SU-DHL-6 (cell line): ENCODE results near the gene FAM107B.
A peak's percentile ranks its signal among the peaks of the same experiment; 100 is the strongest.

Experiments used
- H2AFZ ChIP-seq: fragments of 200-600 bp; sonication (generic); 2 replicates; pipeline ENCODE4 v1.6.1; 2014; ENCODE audit warnings: low read depth, mild to moderate bottlenecking, moderate library complexity, mixed read lengths, antibody characterized with exemption, low read length; ENCODE audit not compliant: severe bottlenecking
- H3F3A ChIP-seq: fragments of 200-600 bp; shearing (Covaris generic); 2 replicates; pipeline ENCODE4 v1.6.0; 2016; ENCODE audit warnings: antibody characterized with exemption, mild to moderate bottlenecking; ENCODE audit not compliant: insufficient read depth
- H3K27ac ChIP-seq: fragments of 200-600 bp; sonication (generic); 2 replicates; pipeline ENCODE4 v1.5.1; 2016; ENCODE audit warnings: low read depth, mild to moderate bottlenecking, low read length, moderate library complexity, mixed read lengths
- H3K27me3 ChIP-seq: fragments of 200-600 bp; sonication (generic), shearing (Covaris generic); 2 replicates; pipeline ENCODE4 v1.6.0; 2014; ENCODE audit warnings: mild to moderate bottlenecking, low read length
- H3K36me3 ChIP-seq: fragments of 200-600 bp; sonication (generic); 2 replicates; pipeline ENCODE4 v1.6.1; 2014; ENCODE audit warnings: mild to moderate bottlenecking, low read length, mixed read lengths
- H3K4me2 ChIP-seq: fragments of 300-600, 200-600 bp; shearing (Covaris generic), sonication (generic); 2 replicates; pipeline ENCODE4 v1.6.0; 2014; ENCODE audit warnings: low read length, low read depth, mild to moderate bottlenecking; ENCODE audit not compliant: poor library complexity, severe bottlenecking
- H3K4me3 ChIP-seq: fragments of 200-600 bp; sonication (generic); 2 replicates; pipeline ENCODE4 v1.5.1; 2014; ENCODE audit warnings: antibody characterized with exemption, low read length, mild to moderate bottlenecking, mixed read lengths; ENCODE audit not compliant: insufficient read depth, poor library complexity, severe bottlenecking
- H3K79me2 ChIP-seq: fragments of 200-600 bp; sonication (generic); 2 replicates; pipeline ENCODE4 v1.6.1; 2014; ENCODE audit warnings: mild to moderate bottlenecking, low read length, moderate library complexity; ENCODE audit not compliant: insufficient read depth
- H3K9ac ChIP-seq: fragments of 200-600 bp; sonication (generic); 2 replicates; pipeline ENCODE4 v1.7.0; 2014; ENCODE audit warnings: mild to moderate bottlenecking, low read length
- H3K9me2 ChIP-seq: fragments of 200-600 bp; sonication (generic); replicated peaks from 2 replicates; pipeline ENCODE4 v1.6.1; 2014; ENCODE audit warnings: low read length; ENCODE audit not compliant: insufficient read depth
- H3K9me3 ChIP-seq: fragments of 200-600 bp; sonication (generic); 2 replicates; pipeline ENCODE4 v1.6.1; 2014; ENCODE audit warnings: low read length, mixed read lengths; ENCODE audit not compliant: insufficient read depth
- H4K20me1 ChIP-seq: fragments of 200-600 bp; sonication (generic); 2 replicates; pipeline ENCODE4 v1.6.1; 2014; ENCODE audit warnings: low read depth, mild to moderate bottlenecking, antibody characterized with exemption, low read length, moderate library complexity, mixed read lengths
- EZH2phosphoT487 ChIP-seq: fragments of 200-600 bp; sonication (generic), shearing (Covaris generic); conservative IDR thresholded peaks from 2 replicates; pipeline ENCODE4 v1.6.1; 2018; ENCODE audit warnings: mild to moderate bottlenecking, antibody characterized with exemption, low read length, moderate library complexity, mixed read lengths
- TF ChIP-seq, protein P1 (sequence below): fragments of 200-600 bp; sonication (generic); IDR thresholded peaks from one replicate; pipeline ENCODE4 v1.5.1; 2017; ENCODE audit warnings: antibody characterized with exemption, mild to moderate bottlenecking, low read length, moderate library complexity; ENCODE audit not compliant: insufficient read depth, poor library complexity, severe bottlenecking

Gene FAM107B

DNA sequence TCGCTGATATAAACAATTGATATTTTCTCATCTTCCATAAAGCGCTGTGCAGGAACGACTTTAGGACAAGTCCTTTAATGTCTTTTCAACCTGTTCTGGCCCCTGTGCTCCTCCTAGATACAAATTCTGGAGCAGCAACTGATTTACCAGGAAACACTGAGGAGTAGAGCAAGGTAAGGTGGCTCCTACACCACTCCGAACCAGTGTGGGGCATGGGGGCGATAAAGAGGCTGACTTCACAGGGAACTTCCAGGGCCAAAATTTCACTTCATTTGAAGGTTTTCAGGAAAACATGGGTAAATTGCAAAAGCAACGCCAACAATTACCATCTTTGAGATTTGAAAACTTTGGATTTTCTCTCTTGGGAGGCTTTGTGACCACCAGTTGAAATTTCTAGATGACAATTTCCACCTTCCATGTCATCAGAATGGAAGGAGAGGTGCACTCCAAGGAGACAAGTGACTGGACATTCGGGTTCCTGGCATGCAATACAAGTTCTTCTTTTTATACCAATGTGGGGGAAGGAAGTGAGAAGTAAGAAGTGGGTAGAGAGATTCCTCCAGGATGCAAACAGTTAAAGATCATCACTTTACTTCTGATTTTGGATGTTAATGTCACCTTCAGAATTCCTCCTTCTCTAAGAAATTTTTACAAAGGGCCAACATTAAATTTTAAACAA, 118.5 kb downstream of the FAM107B start:
- Histone ChIP-seq H3K36me3 (no peaks in the 10 kb centered on the region), H3K4me3 (peak overlapping the region; percentile 3), H3F3A (peaks cover 57% of the 10 kb centered on the region), H3K9me2 (no peaks in the 10 kb centered on the region), H3K4me2 (peak overlapping the region; percentile 73), H3K27me3 (no peaks in the 10 kb centered on the region), H4K20me1 (no peaks in the 10 kb centered on the region), H3K9me3 (no peaks in the 10 kb centered on the region), H3K27ac (peak overlapping the region; percentile 98), H3K9ac (peak overlapping the region; percentile 48), H2AFZ (no peak overlapping the region), H3K79me2 (no peaks in the 10 kb centered on the region)
- TF ChIP-seq, protein P1, sequence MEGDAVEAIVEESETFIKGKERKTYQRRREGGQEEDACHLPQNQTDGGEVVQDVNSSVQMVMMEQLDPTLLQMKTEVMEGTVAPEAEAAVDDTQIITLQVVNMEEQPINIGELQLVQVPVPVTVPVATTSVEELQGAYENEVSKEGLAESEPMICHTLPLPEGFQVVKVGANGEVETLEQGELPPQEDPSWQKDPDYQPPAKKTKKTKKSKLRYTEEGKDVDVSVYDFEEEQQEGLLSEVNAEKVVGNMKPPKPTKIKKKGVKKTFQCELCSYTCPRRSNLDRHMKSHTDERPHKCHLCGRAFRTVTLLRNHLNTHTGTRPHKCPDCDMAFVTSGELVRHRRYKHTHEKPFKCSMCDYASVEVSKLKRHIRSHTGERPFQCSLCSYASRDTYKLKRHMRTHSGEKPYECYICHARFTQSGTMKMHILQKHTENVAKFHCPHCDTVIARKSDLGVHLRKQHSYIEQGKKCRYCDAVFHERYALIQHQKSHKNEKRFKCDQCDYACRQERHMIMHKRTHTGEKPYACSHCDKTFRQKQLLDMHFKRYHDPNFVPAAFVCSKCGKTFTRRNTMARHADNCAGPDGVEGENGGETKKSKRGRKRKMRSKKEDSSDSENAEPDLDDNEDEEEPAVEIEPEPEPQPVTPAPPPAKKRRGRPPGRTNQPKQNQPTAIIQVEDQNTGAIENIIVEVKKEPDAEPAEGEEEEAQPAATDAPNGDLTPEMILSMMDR = no peak
- TF ChIP-seq EZH2phosphoT487 = no peak

DNA sequence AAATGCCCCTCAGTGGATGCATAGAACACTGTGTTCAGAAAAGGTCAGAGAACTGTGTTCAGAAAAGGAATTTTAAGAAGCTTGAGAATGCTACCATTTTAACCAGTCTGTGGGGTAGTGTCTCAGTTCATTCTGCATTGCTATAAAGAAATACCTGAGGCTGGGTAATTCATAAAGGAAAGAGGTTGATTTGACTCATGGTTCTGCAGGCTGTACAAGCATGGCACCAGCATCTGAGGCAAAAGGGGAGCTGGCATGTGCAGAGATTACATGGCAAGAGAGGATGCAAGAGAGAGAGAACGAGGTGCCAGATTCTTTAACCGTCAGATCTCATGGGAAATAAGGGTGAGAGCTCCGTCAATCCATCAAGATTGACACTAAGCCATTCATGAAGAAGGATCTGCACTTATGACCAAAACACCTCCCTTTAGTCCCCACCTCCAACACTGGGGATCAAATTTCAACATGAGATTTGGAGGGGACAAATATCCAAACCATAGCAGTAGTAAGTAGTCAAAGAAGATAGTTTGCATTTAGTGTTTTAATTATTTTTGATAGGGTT, 119.8 kb downstream of the FAM107B start:
- Histone ChIP-seq H4K20me1 (no peaks in the 10 kb centered on the region), H3K9ac (peak overlapping the region; percentile 48), H3K27me3 (no peaks in the 10 kb centered on the region), H3F3A (peaks cover 49% of the 10 kb centered on the region), H3K9me2 (no peaks in the 10 kb centered on the region), H3K27ac (peak overlapping the region; percentile 98), H3K4me3 (peak overlapping the region; percentile 4), H2AFZ (peak overlapping the region; percentile 38), H3K4me2 (peak overlapping the region; percentile 73), H3K79me2 (no peaks in the 10 kb centered on the region), H3K36me3 (no peaks in the 10 kb centered on the region), H3K9me3 (no peaks in the 10 kb centered on the region)
- no peak for TF ChIP-seq EZH2phosphoT487
- TF ChIP-seq, protein P1 = no peak

DNA sequence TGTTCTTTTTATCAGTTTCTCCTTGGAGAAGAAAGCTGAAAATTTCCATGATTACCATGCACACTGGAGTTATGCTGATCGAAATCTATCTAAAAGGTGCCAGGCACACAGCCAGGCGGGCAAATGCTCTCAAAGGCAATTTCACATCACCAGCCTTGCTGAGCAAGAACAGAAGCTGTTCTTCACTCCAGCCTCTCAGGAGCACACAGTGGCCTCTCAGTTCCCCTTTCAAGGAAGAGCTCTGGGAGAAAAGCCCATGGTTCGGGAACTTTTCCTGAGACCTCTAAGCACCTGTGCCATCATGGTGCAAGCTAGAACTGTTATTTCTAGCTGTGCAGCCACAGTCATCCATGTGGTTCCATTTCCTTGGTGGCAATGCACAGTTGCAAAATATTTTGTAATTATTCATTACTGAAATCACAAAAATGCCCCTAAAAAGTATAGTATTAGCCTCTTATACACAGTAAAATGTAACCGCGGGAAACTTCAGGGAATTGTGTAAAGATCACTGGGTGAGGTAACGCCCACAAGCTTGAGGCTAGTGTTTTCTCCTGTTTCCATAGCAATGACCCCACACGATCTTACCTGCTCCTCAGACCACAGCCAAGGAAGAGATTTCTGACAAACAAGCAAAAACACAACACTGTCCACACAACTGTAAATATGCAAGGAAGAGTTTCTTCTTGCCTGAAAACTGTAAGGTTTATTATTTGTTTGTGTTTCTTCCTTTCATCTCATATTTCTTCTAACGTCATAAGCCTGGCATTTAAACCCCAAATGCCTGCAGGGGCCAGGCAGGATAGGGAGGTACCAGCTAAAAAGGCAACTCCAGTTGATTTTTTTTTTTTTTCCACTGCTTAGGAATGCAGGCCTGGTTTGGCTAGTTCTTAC, 121.2 kb downstream of the FAM107B start:
- no peaks in the 10 kb centered on the region for H3K27me3 ChIP-seq
- H3K36me3 ChIP-seq = no peaks in the 10 kb centered on the region
- no peaks in the 10 kb centered on the region for H3K9me3 ChIP-seq
- no peaks in the 10 kb centered on the region for H3K9me2 ChIP-seq
- TF ChIP-seq EZH2phosphoT487 = no peak
- TF ChIP-seq, protein P1 = no peak
- H3K4me2 ChIP-seq = peak overlapping the region; percentile 73
- H3K9ac ChIP-seq = peak overlapping the region; percentile 48
- peaks cover 48% of the 10 kb centered on the region for H3F3A ChIP-seq
- H4K20me1 ChIP-seq = no peaks in the 10 kb centered on the region
- no peak overlapping the region for H3K4me3 ChIP-seq
- peak overlapping the region; percentile 98 for H3K27ac ChIP-seq
- no peaks in the 10 kb centered on the region for H3K79me2 ChIP-seq
- peak overlapping the region; percentile 38 for H2AFZ ChIP-seq
